GM19468 (cell line): ENCODE results near the gene DDX41.
"Not testable (repeated sequence)": the region's sequence is repeated elsewhere in the genome, so short reads cannot be mapped to it uniquely, and the experiment has no call there.

Source experiments
- ATAC-seq: cut with Tn5 transposase; IDR thresholded peaks from one replicate; pipeline ENCODE4 v1.9.1; 2021; ENCODE audit warnings: mild to moderate bottlenecking, moderate library complexity, moderate number of reproducible peaks; ENCODE audit not compliant: unreplicated experiment; ENCODE audit errors: extremely low read depth

The DDX41 gene

DNA sequence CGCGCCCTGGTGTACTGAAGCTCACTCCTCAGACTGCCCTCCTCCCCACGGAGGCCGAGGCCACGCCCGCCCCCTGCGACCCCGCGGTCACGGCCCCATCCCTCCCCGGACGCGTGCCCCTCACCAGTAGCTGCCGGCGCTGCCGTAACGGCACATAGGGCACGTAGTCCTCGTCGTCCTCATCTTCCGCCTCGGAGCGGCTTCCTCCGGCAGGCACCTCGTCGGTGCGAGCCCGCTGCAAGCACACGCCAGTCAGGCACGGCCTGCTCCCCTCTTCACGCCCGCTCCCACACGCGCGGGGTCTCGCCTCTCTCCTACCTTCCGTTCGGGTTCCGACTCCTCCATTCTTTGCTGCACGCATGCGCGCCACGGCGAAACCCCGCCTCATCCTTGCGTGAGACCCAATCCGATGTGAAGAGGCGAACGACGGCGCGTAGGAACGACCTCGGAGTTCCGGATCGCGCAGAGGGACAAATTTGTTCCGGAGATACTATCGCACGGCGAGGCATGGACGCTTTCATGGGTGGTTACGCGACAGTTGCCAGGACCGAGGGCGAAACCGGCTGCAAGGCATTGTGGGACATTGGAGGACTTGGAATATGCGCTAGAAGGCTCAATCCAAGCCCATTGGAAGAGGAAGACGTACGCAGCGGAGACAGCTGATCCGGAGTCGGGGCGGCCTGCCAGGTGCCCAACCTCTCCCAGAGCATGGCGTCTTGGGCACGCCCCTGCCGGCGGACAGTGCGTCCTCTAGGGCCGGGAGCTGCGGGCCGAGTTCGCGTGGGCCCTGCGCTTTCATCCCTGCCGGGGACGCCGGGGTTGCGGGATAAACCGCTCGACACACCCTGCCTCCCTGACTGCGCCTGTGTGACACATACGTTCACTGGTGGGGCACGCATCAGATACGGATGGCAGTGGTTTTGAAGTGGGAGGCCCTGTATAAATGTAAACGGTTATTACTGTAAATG is at the start of gene DDX41:
TSS of gene DDX41 (minus strand) at position 361 of the 968 bp plus-strand sequence. CDS start at position 345, 16 bp downstream.
- ATAC-seq = peak; percentile 83

GRCh38 chr5:177565046-177565445 is 48.3 kb upstream of the DDX41 start:
- no peak for ATAC-seq

DNA sequence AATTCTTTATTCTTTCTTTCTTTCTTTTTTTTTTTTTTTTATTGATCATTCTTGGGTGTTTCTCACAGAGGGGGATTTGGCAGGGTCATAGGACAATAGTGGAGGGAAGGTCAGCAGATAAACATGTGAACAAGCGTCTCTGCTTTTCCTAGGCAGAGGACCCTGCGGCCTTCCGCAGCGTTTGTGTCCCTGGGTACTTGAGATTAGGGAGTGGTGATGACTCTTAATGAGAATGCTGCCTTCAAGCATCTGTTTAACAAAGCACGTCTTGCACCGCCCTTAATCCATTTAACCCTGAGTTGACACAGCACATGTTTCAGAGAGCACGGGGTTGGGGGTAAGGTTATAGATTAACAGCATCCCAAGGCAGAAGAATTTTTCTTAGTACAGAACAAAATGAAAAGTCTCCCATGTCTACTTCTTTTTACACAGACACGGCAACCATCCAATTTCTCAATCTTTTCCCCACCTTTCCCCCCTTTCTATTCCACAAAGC is 42.7 kb upstream of the DDX41 start:
- not testable (repeated sequence) for ATAC-seq

- no peak for ATAC-seq
These were observed 41.0 kb upstream of the DDX41 start for GRCh38 chr5:177557796-177558195.

GRCh38 chr5:177557041-177557647 is 40.4 kb upstream of the DDX41 start:
- no peak for ATAC-seq

GRCh38 chr5:177555665-177556064 is 38.9 kb upstream of the DDX41 start:
- ATAC-seq = no peak

DNA sequence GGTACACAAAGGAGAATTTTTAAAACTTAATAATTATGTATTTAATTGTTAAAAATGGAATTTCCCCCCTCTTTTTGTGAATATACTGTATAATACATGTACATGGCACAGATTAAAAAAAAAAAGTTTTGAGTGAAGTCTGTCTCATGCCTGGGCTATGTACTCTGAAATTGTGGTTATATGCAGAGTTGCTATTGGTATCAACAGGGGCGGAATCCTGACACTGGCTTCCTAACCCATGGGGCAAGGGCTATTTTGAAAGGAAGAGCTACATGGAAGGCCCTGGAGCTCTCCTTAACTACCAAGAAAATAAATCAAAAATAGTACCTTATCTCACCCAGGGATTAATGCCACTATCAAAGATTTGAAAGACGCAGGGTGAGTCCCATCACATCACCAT is 38.5 kb upstream of the DDX41 start:
- no peak for ATAC-seq

GRCh38 chr5:177554474-177555111 is 37.8 kb upstream of the DDX41 start, which contains the start of gene FAM193B:
TSS of gene FAM193B (minus strand) at chr5:177554563. CDS start at chr5:177554458, 105 bp downstream.
- peak; percentile 30 for ATAC-seq

- ATAC-seq = no peak
These were observed 37.1 kb upstream of the DDX41 start for GRCh38 chr5:177553671-177554429.

DNA sequence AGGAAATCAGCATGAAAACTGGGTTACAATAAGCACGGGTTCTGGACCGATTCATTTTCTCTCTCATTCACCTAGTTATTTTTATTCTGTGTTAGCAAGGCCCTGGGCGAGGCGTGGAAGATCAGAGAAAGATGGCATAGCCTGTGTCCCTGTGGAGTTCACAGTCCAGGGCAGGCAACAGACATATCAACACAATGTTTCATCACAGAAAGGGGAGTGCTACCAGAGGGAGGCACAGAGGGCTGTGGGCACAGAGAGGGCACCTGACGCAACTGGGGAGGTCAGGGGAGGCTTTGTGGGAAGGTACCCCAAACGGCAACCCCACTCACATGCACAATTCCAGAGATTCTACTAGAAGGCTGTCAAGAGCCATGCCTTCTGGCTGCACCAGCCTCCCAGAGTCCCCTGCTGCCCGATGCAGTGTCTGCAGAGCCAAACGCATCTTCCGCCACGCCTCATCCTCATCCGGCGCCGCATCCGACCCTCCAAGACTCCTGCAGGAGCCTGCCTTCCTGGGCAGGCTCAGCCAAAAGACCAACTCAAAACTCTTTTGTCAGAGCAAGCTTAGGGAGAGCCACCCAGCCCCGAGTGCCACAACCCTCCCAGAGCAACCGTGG is 36.2 kb upstream of the DDX41 start:
- ATAC-seq = no peak

DNA sequence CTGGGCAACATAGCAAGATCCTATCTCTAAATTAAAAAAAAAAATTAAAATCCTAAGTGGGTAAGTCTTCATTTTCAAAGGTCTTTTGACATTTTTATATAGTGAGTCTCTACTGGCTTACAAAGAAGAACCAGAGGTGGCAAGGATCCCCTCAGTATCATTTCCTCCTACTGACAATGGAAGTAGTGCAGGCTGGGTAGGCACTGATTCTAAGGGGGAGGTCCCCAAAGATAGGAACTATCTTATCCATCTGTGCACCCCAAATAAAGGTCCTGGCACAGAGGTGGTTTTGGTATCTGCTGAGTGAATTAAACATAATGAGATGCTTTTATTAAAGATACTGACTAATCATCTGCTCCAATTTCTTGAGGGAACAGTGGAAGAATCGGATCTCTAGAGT is 33.4 kb upstream of the DDX41 start:
- no peak for ATAC-seq

DNA sequence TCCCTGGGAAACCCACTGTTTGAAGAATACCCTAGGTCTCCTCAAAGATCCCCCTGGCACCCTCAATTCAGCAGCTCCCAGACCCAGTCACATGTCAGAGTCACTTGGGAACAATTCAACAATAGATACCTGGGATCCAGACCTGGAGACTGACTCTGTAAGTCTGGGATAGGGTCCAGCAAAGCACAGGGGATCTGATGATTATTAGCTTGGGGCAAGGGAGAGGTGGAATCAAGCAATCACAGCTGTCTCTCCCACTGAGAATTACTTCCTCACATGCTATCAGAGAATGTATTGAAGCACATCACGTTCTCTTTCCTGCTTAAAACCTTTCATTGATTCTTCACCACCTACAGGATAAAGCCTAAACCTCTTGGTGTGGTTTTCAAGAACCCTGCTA is 31.7 kb upstream of the DDX41 start:
- ATAC-seq = no peak

DNA sequence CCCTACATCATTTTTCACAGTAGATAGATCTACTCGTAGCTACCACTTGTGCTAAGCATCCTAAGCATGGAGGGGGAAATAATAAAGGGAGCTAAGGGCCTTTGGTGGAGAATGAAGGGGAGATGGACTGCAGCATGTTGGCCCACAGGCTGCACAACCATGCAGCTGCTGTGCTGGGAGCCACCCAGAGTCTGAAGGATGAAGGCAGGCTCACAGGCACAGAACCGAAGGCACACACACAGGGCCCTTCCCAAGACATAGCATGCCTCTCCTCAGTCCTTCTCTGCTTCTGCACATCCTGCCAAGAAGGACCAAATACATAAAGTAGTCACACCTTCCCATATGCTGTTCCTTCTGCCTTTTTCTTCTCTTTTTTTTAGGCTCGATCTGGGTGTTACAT is 31.0 kb upstream of the DDX41 start:
- ATAC-seq = no peak

DNA sequence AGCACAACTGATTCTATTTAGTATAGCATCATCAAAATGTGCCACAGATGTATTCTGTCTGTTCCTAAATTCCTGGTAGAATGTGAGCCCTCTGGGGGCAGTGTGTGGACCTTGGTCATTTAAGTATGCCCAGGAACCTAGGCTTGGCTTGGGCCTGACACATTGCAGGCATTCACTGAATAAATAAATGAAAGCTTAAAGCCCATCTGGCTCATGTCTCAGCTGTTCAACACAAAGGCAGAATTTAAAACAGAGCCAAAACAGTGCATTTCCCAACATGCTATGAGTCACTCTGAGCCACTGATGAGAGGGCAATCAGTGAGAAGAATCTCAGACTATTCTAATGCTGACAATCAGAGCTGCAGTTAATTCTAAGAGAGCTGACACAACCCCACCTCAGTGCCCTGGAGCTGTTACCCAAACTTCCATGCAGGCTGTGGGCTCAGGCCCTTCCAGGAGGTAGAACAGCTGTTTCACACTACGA is 29.5 kb upstream of the DDX41 start:
- no peak for ATAC-seq

- no peak for ATAC-seq
These were observed 28.9 kb upstream of the DDX41 start for GRCh38 chr5:177545487-177546257.

GRCh38 chr5:177542816-177543465 is 26.2 kb upstream of the DDX41 start:
- no peak for ATAC-seq

DNA sequence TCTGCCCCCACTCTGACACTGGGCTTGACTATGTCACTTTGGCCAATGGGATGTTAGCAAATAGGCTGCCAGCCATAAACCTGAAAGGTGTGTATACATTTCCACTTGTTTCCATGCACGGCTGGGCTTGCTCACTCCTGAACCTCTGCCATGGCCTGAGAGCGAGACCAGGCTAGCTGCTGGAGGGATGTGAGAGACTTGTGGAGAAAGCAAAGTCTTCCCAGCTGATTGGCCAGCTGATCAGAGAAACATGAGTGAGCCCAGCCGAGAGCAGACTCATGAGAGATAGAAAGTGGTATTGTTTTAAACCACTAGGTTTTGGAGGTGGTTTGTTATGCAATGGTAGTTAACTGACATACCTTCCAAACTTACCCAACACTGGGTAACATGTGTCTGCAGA is 23.7 kb upstream of the DDX41 start:
- ATAC-seq = no peak

GRCh38 chr5:177539411-177539810 is 22.6 kb upstream of the DDX41 start:
- ATAC-seq = no peak
